Measurements from ENCODE around the gene PSPC1.

DNA sequence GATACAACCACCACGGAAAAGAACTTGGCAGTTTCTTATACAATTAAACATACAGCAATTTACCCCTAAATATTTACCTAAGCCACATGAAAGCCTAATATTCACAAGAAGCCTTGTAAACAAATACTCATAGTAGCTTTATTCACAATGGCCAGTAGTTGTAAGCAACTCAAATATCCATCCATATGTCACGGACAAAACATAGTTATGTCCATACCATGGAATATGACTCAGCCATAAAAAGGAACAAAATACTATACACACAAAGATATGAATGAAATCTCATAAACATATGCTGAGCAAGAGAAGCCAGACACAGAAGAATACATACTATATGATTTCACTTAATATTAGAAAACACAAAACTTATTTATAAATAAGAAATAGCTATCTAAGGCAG, 12.9 kb downstream of the PSPC1 start:
- TF ChIP-seq, protein P1, sequence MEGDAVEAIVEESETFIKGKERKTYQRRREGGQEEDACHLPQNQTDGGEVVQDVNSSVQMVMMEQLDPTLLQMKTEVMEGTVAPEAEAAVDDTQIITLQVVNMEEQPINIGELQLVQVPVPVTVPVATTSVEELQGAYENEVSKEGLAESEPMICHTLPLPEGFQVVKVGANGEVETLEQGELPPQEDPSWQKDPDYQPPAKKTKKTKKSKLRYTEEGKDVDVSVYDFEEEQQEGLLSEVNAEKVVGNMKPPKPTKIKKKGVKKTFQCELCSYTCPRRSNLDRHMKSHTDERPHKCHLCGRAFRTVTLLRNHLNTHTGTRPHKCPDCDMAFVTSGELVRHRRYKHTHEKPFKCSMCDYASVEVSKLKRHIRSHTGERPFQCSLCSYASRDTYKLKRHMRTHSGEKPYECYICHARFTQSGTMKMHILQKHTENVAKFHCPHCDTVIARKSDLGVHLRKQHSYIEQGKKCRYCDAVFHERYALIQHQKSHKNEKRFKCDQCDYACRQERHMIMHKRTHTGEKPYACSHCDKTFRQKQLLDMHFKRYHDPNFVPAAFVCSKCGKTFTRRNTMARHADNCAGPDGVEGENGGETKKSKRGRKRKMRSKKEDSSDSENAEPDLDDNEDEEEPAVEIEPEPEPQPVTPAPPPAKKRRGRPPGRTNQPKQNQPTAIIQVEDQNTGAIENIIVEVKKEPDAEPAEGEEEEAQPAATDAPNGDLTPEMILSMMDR (IDR thresholded peaks at IDR 0.05), result no peak
- no peak for TF ChIP-seq POLR2AphosphoS5 (IDR thresholded peaks at IDR 0.05)
